Right lobe of liver (tissue), 6 donors: ENCODE data around the gene BAHD1. TPM values are rescaled to one million over a fixed set of nuclear protein-coding genes. Genes with fewer than 3 reads are reported as not detected.

Source experiments
- ATAC-seq, 4 donors: fragments of 200-7000 bp; cut with Tn5 transposase; one replicate each; pipeline ENCODE4 v1.9.1; 2020; ENCODE audit warnings: mild to moderate bottlenecking in 4 of 4, moderate library complexity in 4 of 4
- DNase-seq, 3 donors: peaks; one replicate each; pipeline ENCODE4 v3.0.0-alpha.2; 2020
- H3K27ac ChIP-seq, 3 donors: fragments of 200-600 bp; one replicate each; pipeline ENCODE4 v1.8.0; 2022
- H3K27me3 ChIP-seq, 2 donors: fragments of 200-600 bp; one replicate each; pipeline ENCODE4 v1.8.0; 2022
- H3K36me3 ChIP-seq, 4 donors: fragments of 200-600 bp; sonication (generic) in 1 of 4; one replicate each; pipeline versions ENCODE4 v1.5.1 to v1.8.0; 2017 to 2022; ENCODE audit warnings: control low read depth in 1 of 4
- H3K4me1 ChIP-seq, 4 donors: fragments of 200-600 bp; sonication (generic) in 1 of 4; one replicate each; pipeline versions ENCODE4 v1.5.1 to v1.8.0; 2017 to 2022; ENCODE audit warnings: control low read depth in 1 of 4
- H3K4me3 ChIP-seq, 3 donors: fragments of 200-600 bp; one replicate each; pipeline ENCODE4 v1.8.0; 2022
- H3K9me3 ChIP-seq, 4 donors: fragments of 200-600 bp; sonication (generic) in 1 of 4; one replicate each; pipeline versions ENCODE4 v1.5.1 to v1.8.0; 2017 to 2022; ENCODE audit warnings: control low read depth in 1 of 4
- CTCF ChIP-seq, 4 donors: fragments of 200-600 bp in 3 of 4; fragments of 450-650 bp in 1 of 4; IDR thresholded peaks; one replicate each; pipeline versions ENCODE4 v1.5.1 to v1.8.0; 2016 to 2022; ENCODE audit warnings: antibody characterized with exemption in 4 of 4, mild to moderate bottlenecking in 2 of 4
- POLR2A ChIP-seq: fragments of 450-650 bp; IDR thresholded peaks from one replicate; pipeline ENCODE4 v1.6.1; 2017; ENCODE audit warnings: antibody characterized with exemption, mild to moderate bottlenecking
- WGBS: methylation state at CpG from one replicate; pipeline ENCODE4 v1.1.6; 2018; ENCODE audit warnings: low coverage, low lambda C conversion rate; ENCODE audit not compliant: insufficient coverage; ENCODE audit errors: missing lambda C conversion rate; 5-methylcytosine and 5-hydroxymethylcytosine counted together
- intact Hi-C, 2 donors: fragments of 100-400 bp; cut with DNase I; formaldehyde crosslinking; loops; one replicate each; pipeline versions ENCODE4 v1.11.2 to v1.14.1; 2022
- total RNA-seq, 6 experiments: library from RNA; depleted of rRNA in 2 of 6; stranded (reverse); fragments of >200 nt in 2 of 6; fragmentation: NEBNext Ultra II Directional in 3 of 6; extraction: Animal tissue kit (Norgen Biotek cat#: 25700) in 3 of 6; gene quantifications; one replicate each; pipeline versions ENCODE4 v1.1.0 to v1.2.4, GENCODE V29; 2016 to 2023
- donor health status: DM: no; HTN: yes; CAD: no.
- donor health status: DM: no; HTN: no; CAD: no.
- donor health status: DM: no; HTN: no; CAD: no.
- donor health status: DM: no; HTN: yes; CAD: no.
- donor health status: DM: no; HTN: yes; CAD: no.

BAHD1 gene
- total RNA-seq, 6 experiments from 2014 or later = 6.5 to 10.5 (median 9.0) TPM

- no peak overlapping the region for H3K4me3 ChIP-seq
- no peak for TF ChIP-seq POLR2A
- no peak for TF ChIP-seq CTCF (IDR thresholded peaks at IDR 0.05)
- 91% methylated on average over 7 of the region's 11 CpGs for WGBS
- H3K27me3 ChIP-seq = no peaks in the 10 kb centered on the region
- H3K4me1 ChIP-seq = peaks cover 0 to 36% (median 10%) of the 10 kb centered on the region in 4 donors
- ATAC-seq (no peak), DNase-seq (no peak)
- no peaks in the 10 kb centered on the region for H3K9me3 ChIP-seq
- intact Hi-C loops = loop anchor here in 1 of 2 donors (10.0 kb wide), 1 partner anchor 46 kb away; no protein-coding TSS in a partner anchor
- no peak overlapping the region for H3K27ac ChIP-seq
- H3K36me3 ChIP-seq = peaks cover 0 to 62% (median 21%) of the 10 kb centered on the region in 4 donors
These were observed 30.3 kb upstream of the BAHD1 start for GRCh38 chr15:40410476-40410875.

- ATAC-seq = peak; percentile 92 to 95 (median 92)
These were observed 28.5 kb upstream of the BAHD1 start for GRCh38 chr15:40412095-40412759.

GRCh38 chr15:40413036-40413435, 27.7 kb upstream of the BAHD1 start:
- intact Hi-C loops = loop anchor here in 1 of 2 donors (10.0 kb wide), 1 partner anchor 48 kb away; no protein-coding TSS in a partner anchor
- no peak for TF ChIP-seq CTCF (IDR thresholded peaks at IDR 0.05)
- Histone ChIP-seq H3K27ac (peak overlapping the region; percentile 22 to 81 (median 64)), H3K36me3 (peaks cover 0 to 72% (median 32%) of the 10 kb centered on the region in 4 donors), H3K4me3 (peak overlapping the region in 1 of 3 donors; percentile 17), H3K27me3 (no peaks in the 10 kb centered on the region), H3K9me3 (no peaks in the 10 kb centered on the region), H3K4me1 (peaks cover 0 to 19% (median 8%) of the 10 kb centered on the region in 4 donors)
- DNase-seq (no peak), ATAC-seq (peak; percentile 51 to 65 (median 58))
- WGBS = 23% methylated on average over 4 of the region's 9 CpGs

More at GRCh38 chr15:40412095-40412759, 28.5 kb upstream of the BAHD1 start:
- peak; percentile 71 to 91 (median 83) for DNase-seq
- Histone ChIP-seq H3K27me3 (no peaks in the 10 kb centered on the region), H3K36me3 (peaks cover 0 to 77% (median 29%) of the 10 kb centered on the region in 4 donors), H3K4me3 (peak overlapping the region in 2 of 3 donors; percentile 17 to 20), H3K27ac (peak overlapping the region; percentile 22 to 81 (median 64)), H3K9me3 (no peaks in the 10 kb centered on the region), H3K4me1 (peaks cover 0 to 26% (median 8%) of the 10 kb centered on the region in 4 donors)
- no peak for TF ChIP-seq CTCF (IDR thresholded peaks at IDR 0.05)
- TF ChIP-seq POLR2A = no peak
- intact Hi-C loops = loop anchor here in 1 of 2 donors (10.0 kb wide), 1 partner anchor 47 kb away; no protein-coding TSS in a partner anchor
- 27% methylated on average over 7 of the region's 7 CpGs for WGBS

- H3K4me1 ChIP-seq = peaks cover 0 to 20% (median 8%) of the 10 kb centered on the region in 4 donors
- DNase-seq (no peak), ATAC-seq (no peak)
- H3K27ac ChIP-seq = no peak overlapping the region
- WGBS = no CpG with 5 or more reads among the region's 7 CpGs
- intact Hi-C loops = loop anchor here in 1 of 2 donors (10.0 kb wide), 1 partner anchor 50 kb away; no protein-coding TSS in a partner anchor
- H3K9me3 ChIP-seq = no peaks in the 10 kb centered on the region
- H3K4me3 ChIP-seq = no peak overlapping the region
- no peak for TF ChIP-seq CTCF (IDR thresholded peaks at IDR 0.05)
- no peak for TF ChIP-seq POLR2A
- no peaks in the 10 kb centered on the region for H3K27me3 ChIP-seq
- H3K36me3 ChIP-seq = peaks cover 0 to 68% (median 35%) of the 10 kb centered on the region in 4 donors
These were observed 25.9 kb upstream of the BAHD1 start for GRCh38 chr15:40414816-40415215.
